ENCODE results near the gene LRFN4.

LRFN4 gene

GRCh38 chr11:66845143-66845875, 11.6 kb upstream of the LRFN4 start:
- FAIRE-seq (no peak), DNase-seq (ENCODE audit: low spot score) (no peak)

DNA sequence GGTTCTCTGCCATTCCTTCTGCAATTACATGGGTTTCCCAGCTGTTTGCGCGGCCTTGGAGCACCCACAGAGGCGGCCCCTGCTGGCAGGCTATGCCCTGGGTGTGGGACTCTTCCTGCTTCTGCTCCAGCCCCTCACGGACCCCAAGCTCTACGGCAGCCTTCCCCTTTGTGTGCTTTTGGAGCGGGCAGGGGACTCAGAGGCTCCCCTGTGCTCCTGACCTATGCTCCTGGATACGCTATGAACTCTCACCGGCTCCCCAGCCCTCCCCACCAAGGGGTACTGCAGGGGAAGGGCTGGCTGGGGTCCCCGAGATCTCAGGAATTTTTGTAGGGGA, 11.0 kb upstream of the LRFN4 start:
- FAIRE-seq = no peak
- no peak for DNase-seq (ENCODE audit: low spot score)

GRCh38 chr11:66846671-66847091, 10.2 kb upstream of the LRFN4 start:
- no peak for FAIRE-seq
- DNase-seq (ENCODE audit: low spot score) = no peak

DNA sequence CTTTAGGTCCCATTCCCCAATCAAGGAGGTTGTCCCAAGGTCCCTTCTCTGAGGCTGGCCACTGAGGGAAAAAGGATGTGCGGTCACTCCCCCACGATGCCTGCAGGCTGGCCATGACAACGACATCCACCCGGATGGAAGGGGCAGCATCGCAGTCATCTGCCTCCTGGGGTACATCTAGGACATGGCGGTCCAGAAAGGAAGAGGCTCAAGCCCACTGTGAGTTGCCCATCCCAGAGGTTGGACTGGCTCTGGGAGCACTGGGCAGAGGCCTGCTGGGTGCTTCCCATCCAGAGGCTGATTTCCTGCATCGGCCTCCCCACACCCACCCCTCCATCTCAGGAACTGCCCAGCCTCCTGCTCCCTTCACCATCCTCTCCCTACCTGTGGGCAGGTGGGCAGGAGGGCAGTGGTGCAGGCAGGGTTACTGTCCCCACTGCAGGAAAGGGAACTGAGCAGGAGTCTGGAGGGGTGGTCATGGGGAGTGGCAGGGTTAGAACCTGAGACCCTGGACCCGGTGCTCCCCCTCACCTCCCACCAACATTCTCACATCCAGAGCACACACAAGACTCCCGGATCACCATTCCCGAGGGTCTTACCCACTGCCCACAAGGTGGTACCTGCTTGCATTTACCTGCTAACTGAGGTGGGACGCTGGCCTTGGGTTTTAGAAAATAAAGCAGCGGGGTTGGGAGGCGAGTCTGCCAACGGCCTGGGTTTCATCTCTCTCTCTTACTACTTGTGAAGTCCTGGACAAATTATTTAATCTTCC, 9.2 kb upstream of the LRFN4 start:
- no peak for DNase-seq (ENCODE audit: low spot score)
- no peak for FAIRE-seq

DNA sequence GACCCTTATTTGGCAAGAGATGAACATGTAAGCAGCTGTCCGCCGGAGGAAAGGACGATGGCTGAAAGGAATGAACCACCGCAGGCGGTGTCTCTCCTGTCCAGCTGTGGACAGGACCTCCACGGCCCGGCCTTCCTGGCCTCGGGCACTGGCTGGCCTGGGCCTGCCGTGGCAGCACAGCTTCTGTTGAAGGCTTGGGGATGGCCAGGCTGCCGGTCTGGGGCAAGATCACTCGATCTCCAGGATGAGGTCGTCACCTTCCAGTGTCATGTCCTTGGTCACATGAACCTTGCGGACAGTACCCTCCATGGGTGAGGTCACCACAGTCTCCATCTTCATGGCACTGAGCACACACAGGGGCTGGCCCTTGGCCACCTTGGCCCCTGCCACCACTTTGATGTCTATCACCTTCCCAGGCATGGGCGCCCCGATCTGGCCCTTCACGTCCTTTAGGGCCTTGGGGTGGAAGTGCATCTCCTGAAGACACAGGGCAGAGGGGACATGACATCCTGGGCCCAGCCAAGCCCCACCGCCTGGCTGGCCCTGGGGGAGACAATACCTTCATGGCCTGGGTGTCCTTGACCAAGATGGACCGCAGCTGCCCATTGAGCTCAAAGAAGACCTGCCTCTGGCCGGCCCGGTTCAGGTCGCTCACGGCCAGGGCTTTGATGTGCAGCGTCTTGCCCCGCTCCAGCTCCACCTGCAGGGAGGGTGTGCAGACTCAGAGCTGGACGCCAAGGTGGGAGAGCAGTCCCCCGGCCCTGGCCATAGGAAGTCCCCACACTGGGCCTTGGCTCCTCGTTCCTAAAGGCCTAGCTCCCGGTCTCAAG, 8.0 kb upstream of the LRFN4 start:
- DNase-seq (ENCODE audit: low spot score) = no peak
- FAIRE-seq = no peak

DNA sequence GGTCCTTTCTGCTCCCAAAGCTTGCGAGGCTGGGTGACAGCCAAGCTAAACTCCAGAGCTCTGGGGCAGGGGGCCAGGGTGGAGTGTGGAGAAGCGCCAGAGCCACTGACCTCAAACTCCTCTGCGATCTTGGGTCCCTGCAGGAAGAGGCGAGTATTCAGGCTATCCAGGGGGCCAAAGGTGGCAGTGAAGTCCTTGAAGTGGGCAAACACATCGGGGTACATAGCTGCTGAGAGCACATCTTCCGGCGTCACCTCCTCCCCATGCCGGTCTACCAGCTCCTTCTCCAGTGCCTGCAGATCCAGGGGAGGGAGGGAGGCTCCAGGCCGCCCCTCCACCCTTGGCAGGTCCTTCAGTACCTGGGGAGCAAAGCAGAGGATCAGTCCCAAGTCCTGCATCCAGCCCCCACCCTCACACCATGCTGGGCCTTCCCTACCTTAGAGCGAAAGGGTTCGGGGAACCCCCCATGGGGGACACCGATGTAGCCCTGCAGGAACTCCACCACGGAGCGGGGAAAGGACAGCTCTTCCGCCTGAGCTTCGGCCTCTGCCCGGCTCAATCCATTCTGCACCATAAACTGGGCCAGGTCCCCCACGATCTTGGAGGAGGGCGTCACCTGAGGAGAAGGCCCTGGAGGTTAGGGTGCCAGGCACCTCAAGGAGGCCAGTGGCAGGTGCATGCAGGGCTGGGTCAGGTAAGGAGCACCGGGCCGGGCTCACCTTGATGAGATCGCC, 7.2 kb upstream of the LRFN4 start:
- FAIRE-seq = no peak

GRCh38 chr11:66850235-66850587, 6.7 kb upstream of the LRFN4 start:
- no peak for FAIRE-seq
- DNase-seq (ENCODE audit: low spot score) = no peak

More for the DNA sequence above, 7.2 kb upstream of the LRFN4 start:
- no peak for DNase-seq (ENCODE audit: low spot score)

DNA sequence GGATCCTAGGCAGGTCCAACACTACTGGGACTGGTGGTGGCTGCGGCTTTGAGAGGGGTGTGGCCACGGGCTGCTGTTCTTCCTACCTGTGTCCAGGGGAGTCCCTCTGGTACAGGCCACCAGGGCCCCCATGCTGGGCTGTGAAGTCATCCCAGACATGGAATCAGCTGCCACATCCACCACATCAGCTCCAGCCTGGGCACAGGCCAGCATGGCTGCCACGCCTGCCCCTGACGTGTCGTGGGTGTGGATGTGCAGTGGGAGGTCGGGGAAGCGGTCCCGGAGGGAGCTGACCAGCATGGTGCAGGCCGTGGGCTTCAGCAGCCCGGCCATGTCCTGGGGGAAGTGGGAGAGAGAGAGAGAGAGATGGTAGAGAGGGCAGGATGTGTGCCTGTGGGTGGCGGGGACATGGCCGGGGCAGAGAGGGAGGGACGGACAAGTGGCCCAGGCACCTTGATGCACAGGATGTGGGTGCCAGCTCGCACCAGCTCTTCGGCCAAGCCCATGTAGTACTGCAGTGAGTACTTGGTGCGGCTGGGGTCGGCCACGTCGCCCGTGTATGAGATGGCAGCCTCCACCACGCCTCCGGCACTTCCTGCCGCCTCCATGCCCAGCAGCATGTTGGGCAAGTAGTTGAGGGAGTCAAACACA, 6.2 kb upstream of the LRFN4 start:
- DNase-seq (ENCODE audit: low spot score) (no peak), FAIRE-seq (no peak)

GRCh38 chr11:66851239-66851596, 5.6 kb upstream of the LRFN4 start:
- DNase-seq (ENCODE audit: low spot score) = no peak
- FAIRE-seq = no peak

GRCh38 chr11:66851698-66852465, 5.0 kb upstream of the LRFN4 start:
- no peak for DNase-seq (ENCODE audit: low spot score)
- FAIRE-seq = no peak

DNA sequence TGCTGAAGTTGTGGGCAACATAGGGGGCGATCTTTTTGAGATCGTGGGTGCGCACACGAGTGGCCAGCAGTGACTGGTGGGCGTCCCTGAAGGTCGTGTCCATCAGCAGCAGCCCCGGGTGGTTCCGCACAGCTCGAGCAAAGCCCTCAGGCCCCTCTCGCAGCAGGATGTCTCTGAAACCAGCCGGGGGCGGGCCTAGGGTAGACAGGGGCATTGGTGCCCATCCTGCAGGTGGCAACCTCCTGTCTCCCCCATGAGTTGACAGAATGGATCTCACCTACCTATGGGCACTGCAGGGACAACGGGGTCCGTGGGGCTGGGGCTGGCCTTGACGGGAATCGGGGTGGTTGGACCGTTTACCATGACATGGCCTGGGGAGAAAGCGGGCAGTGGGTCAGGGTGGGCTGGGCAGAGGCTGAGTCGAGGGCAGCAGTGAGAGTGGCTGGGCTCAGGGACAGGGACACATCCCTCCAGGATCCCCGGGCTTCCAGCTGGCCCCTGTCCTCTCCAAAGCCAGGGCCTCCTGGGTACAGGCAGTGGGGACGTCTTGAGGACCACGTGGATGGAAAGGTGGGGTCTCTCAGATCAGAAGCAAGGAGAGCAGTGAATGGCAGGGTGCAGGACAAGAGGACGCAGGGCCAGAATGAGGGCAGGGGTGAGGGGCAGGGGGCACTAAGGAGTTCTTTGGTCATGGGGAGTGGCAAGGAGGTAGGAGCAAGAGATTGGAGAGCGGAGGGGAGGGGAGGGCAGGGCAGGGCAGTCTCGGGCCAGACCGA, 4.2 kb upstream of the LRFN4 start:
- no peak for FAIRE-seq

GRCh38 chr11:66853242-66854229, 3.3 kb upstream of the LRFN4 start:
- FAIRE-seq (no peak), DNase-seq (ENCODE audit: low spot score) (no peak)

More for the DNA sequence above, 4.2 kb upstream of the LRFN4 start:
- no peak for DNase-seq (ENCODE audit: low spot score)

- DNase-seq (ENCODE audit: low spot score) (no peak), FAIRE-seq (no peak)
Measured at GRCh38 chr11:66854231-66854661, 2.6 kb upstream of the LRFN4 start.

GRCh38 chr11:66854729-66855211, 2.1 kb upstream of the LRFN4 start:
- no peak for FAIRE-seq

DNA sequence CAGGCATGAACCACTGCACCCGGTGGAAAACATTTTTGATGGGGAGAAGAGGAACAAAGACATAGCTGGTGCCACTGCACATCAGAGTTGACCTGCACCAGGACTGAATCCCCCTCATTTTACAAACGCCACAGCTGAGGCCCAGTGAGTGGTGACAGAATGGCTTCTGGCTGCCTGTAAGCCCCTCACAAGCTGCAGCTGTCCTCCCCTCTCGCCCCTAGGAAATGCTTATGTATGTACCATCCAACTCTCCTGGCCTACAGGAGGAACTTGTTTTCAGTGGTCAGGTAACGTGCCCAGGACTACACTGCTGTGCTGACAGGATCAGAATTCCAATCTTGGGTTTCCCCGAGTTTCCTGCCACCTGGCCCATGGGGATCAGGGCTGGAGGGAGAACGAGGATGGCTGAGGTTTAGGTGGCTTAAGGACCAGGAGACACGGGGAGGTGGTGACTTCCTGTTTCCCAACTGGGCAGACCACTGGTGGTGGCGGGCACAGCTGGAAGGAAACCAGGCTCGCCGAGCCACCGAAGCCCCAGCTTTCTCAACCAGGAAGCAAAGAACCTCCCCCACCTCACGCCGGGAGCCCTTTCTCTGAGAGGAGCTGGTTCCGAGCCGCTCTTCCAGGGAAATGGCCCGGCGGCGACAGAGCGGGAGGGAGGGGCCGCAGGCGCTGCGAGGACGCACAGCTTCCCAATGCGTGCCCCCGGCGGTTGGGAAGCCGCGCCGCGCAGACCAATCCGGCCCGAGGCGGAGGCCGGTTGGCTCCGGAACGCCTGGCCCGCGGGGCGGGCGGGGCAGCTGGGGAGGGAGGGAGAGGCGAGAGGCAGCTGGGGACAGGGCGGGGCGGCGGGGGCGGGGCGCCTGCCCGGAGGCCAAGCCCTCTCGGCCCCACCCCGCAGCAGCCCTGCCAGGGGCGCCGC, 1.0 kb upstream of the LRFN4 start:
- no peak for DNase-seq (ENCODE audit: low spot score)
- no peak for FAIRE-seq

More at GRCh38 chr11:66854729-66855211, 2.1 kb upstream of the LRFN4 start:
- DNase-seq (ENCODE audit: low spot score) = no peak

GRCh38 chr11:66857234-66857926, 516 bp downstream of the LRFN4 start:
- no peak for FAIRE-seq
- DNase-seq (ENCODE audit: low spot score) = no peak

DNA sequence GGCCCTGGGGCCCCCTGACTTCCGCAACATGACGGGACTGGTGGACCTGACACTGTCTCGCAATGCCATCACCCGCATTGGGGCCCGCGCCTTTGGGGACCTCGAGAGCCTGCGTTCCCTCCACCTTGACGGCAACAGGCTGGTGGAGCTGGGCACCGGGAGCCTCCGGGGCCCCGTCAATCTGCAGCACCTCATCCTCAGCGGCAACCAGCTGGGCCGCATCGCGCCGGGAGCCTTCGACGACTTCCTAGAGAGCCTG, 992 bp downstream of the LRFN4 start:
- DNase-seq (ENCODE audit: low spot score) (no peak), FAIRE-seq (no peak)

All from RCC 7860 (cell line).